DND-41 (cell line): ENCODE measurements around the gene TMEM204.

Experiments
- ATAC-seq: fragments of 200-7000 bp; cut with Tn5 transposase; 3 replicates; pipeline ENCODE4 v1.9.1; 2021; ENCODE audit warnings: low read depth; ENCODE audit not compliant: insufficient read depth
- DNase-seq: peaks from one replicate; pipeline ENCODE4 v3.0.0-alpha.2; 2020
- H2AFZ ChIP-seq: 2 replicates; pipeline ENCODE4 v1.6.0; 2012; ENCODE audit warnings: low read depth, low read length
- H3K27ac ChIP-seq: 2 replicates; pipeline ENCODE4 v1.5.1; 2012; ENCODE audit warnings: low read length, inconsistent platforms
- H3K27me3 ChIP-seq: fragments of 200-600 bp; sonication (generic); 2 replicates; pipeline ENCODE4 v1.6.0; 2012; ENCODE audit warnings: low read length, mild to moderate bottlenecking, inconsistent platforms; ENCODE audit not compliant: insufficient read depth, poor library complexity
- H3K36me3 ChIP-seq: 2 replicates; pipeline ENCODE4 v1.5.1; 2012; ENCODE audit warnings: low read length, inconsistent platforms; ENCODE audit not compliant: insufficient read depth
- H3K4me1 ChIP-seq: 2 replicates; pipeline ENCODE4 v1.5.1; 2012; ENCODE audit warnings: mild to moderate bottlenecking, low read length; ENCODE audit not compliant: insufficient read depth
- H3K4me2 ChIP-seq: 2 replicates; pipeline ENCODE4 v1.6.0; 2012; ENCODE audit warnings: mild to moderate bottlenecking, moderate library complexity, low read length, inconsistent platforms; ENCODE audit not compliant: insufficient read depth
- H3K4me3 ChIP-seq, 2 experiments: fragments of 200-600 bp in 1 of 2; shearing (Covaris generic) in 1 of 2; 2 replicates each; pipeline ENCODE4 v1.5.1; 2012 to 2016; ENCODE audit warnings: inconsistent platforms in 2 of 2, low read length in 2 of 2, mild to moderate bottlenecking in 2 of 2, low read depth in 1 of 2, moderate library complexity in 1 of 2
- H3K79me2 ChIP-seq: 2 replicates; pipeline ENCODE4 v1.6.0; 2012; ENCODE audit warnings: low read length, inconsistent platforms; ENCODE audit not compliant: insufficient read depth
- H3K9ac ChIP-seq: 2 replicates; pipeline ENCODE4 v1.6.0; 2012; ENCODE audit warnings: low read depth, mild to moderate bottlenecking, inconsistent platforms, low read length, moderate library complexity
- H3K9me3 ChIP-seq: 2 replicates; pipeline ENCODE4 v1.5.1; 2012; ENCODE audit warnings: low read length, moderate library complexity, mild to moderate bottlenecking, inconsistent platforms; ENCODE audit not compliant: insufficient read depth, severe bottlenecking
- H4K20me1 ChIP-seq: 2 replicates; pipeline ENCODE4 v1.6.0; 2012; ENCODE audit warnings: low read length; ENCODE audit not compliant: insufficient read depth
- EZH2 ChIP-seq: IDR thresholded peaks from 3 replicates; pipeline ENCODE4 v1.6.1; 2012; ENCODE audit warnings: borderline replicate concordance, low read depth, mild to moderate bottlenecking, moderate library complexity, low read length, inconsistent platforms; ENCODE audit not compliant: severe bottlenecking
- TF ChIP-seq, protein P1 (sequence below): IDR thresholded peaks from 2 replicates; pipeline ENCODE4 v1.5.1; 2012; ENCODE audit warnings: borderline replicate concordance, low read length, moderate library complexity, mild to moderate bottlenecking; ENCODE audit not compliant: poor library complexity, severe bottlenecking; ENCODE audit errors: extremely low read depth

TMEM204 gene

GRCh38 chr16:1528921-1529537 is 4.4 kb upstream of the TMEM204 start:
- no peak overlapping the region for H3K9ac ChIP-seq
- no peak overlapping the region for H2AFZ ChIP-seq
- H3K4me1 ChIP-seq = no peaks in the 10 kb centered on the region
- DNase-seq (no peak), ATAC-seq (no peak)
- TF ChIP-seq, protein P1, sequence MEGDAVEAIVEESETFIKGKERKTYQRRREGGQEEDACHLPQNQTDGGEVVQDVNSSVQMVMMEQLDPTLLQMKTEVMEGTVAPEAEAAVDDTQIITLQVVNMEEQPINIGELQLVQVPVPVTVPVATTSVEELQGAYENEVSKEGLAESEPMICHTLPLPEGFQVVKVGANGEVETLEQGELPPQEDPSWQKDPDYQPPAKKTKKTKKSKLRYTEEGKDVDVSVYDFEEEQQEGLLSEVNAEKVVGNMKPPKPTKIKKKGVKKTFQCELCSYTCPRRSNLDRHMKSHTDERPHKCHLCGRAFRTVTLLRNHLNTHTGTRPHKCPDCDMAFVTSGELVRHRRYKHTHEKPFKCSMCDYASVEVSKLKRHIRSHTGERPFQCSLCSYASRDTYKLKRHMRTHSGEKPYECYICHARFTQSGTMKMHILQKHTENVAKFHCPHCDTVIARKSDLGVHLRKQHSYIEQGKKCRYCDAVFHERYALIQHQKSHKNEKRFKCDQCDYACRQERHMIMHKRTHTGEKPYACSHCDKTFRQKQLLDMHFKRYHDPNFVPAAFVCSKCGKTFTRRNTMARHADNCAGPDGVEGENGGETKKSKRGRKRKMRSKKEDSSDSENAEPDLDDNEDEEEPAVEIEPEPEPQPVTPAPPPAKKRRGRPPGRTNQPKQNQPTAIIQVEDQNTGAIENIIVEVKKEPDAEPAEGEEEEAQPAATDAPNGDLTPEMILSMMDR = no peak
- TF ChIP-seq EZH2 = no peak
- H3K79me2 ChIP-seq = no peaks in the 10 kb centered on the region
- no peak overlapping the region for H3K4me2 ChIP-seq
- H3K4me3 ChIP-seq = no peak overlapping the region
- H3K27me3 ChIP-seq = no peaks in the 10 kb centered on the region
- no peaks in the 10 kb centered on the region for H4K20me1 ChIP-seq
- H3K36me3 ChIP-seq = no peaks in the 10 kb centered on the region
- H3K9me3 ChIP-seq = no peaks in the 10 kb centered on the region
- H3K27ac ChIP-seq = no peak overlapping the region

GRCh38 chr16:1530349-1530882 is 3.0 kb upstream of the TMEM204 start:
- no peaks in the 10 kb centered on the region for H3K9me3 ChIP-seq
- no peaks in the 10 kb centered on the region for H3K79me2 ChIP-seq
- ATAC-seq (no peak), DNase-seq (no peak)
- no peaks in the 10 kb centered on the region for H3K4me1 ChIP-seq
- no peak for TF ChIP-seq EZH2
- TF ChIP-seq, protein P1 = no peak
- no peaks in the 10 kb centered on the region for H3K36me3 ChIP-seq
- H2AFZ ChIP-seq = no peak overlapping the region
- H3K9ac ChIP-seq = no peak overlapping the region
- H4K20me1 ChIP-seq = no peaks in the 10 kb centered on the region
- H3K27ac ChIP-seq = no peak overlapping the region
- no peak overlapping the region for H3K4me2 ChIP-seq
- H3K4me3 ChIP-seq = no peak overlapping the region
- no peaks in the 10 kb centered on the region for H3K27me3 ChIP-seq

DNA sequence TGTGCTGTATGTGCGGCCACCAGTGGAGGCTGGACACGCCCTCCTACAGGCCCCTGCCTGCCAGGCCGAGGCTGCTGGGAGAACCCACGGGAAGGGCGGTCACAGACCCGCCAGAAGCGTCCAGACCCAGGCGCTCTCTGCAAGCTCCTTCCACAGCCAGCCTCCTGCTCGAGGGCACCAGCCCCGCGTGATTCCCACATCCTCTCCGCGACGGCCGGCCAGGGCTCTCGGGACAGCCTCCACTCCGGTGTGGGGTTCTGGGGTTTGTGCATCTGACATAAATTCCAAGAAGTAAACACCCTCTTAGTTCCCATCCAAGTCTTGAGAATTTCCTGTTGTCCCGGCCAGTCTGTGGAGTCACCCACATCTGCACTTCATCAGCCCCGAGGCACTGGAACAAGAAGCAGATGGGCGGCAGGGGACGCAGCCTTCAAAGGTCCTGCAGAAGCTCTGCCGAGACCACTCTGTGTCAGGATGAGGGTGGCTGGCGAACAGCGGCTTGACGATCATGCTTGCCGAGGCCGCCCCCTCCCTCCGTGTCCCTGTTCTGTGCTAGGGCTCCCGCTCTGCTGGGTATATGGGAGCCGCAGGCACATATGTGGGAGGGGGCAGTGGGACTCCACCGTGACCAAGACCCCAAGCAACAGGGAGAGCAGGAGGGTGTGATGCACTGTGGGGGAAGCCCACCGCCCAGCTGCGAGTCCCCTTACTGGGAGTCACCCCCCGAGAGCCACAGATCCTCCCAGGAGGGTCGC is 2.4 kb upstream of the TMEM204 start:
- no peaks in the 10 kb centered on the region for H3K79me2 ChIP-seq
- H3K27me3 ChIP-seq = no peaks in the 10 kb centered on the region
- no peak overlapping the region for H3K4me3 ChIP-seq
- TF ChIP-seq, protein P1 = no peak
- no peak for TF ChIP-seq EZH2
- no peaks in the 10 kb centered on the region for H3K9me3 ChIP-seq
- H3K4me2 ChIP-seq = no peak overlapping the region
- H4K20me1 ChIP-seq = no peaks in the 10 kb centered on the region
- ATAC-seq = no peak
- no peak overlapping the region for H3K9ac ChIP-seq
- H3K4me1 ChIP-seq = no peaks in the 10 kb centered on the region
- no peak overlapping the region for H3K27ac ChIP-seq
- no peak overlapping the region for H2AFZ ChIP-seq
- no peak for DNase-seq
- H3K36me3 ChIP-seq = no peaks in the 10 kb centered on the region
